Fibroblast of lung (primary cell): ENCODE results near the gene NTN4. TPM values are rescaled to one million over a fixed set of nuclear protein-coding genes. Genes with fewer than 3 reads are reported as not detected.
A peak's percentile ranks its signal among the peaks of the same experiment; 100 is the strongest.
"Not testable (repeated sequence)": the region's sequence is repeated elsewhere in the genome, so short reads cannot be mapped to it uniquely, and the experiment has no call there.

ENCODE experiments used
- DNase-seq, 2 donors: peaks; one replicate each; pipeline versions ENCODE4 v3.0.0 to v3.0.0-alpha.2; 2010; ENCODE audit warnings: low read depth in 2 of 2
- H2AFZ ChIP-seq: 2 replicates; pipeline ENCODE4 v1.5.1; 2012; ENCODE audit warnings: low read length, control low read depth, inconsistent platforms
- H3K27ac ChIP-seq: 2 replicates; pipeline ENCODE4 v1.5.1; 2011; ENCODE audit warnings: low read length, control low read depth; ENCODE audit not compliant: insufficient read depth
- H3K27me3 ChIP-seq: 2 replicates; pipeline ENCODE4 v1.5.1; 2011; ENCODE audit warnings: mild to moderate bottlenecking, low read length; ENCODE audit not compliant: control insufficient read depth, insufficient read depth
- H3K36me3 ChIP-seq: 2 replicates; pipeline ENCODE4 v1.5.1; 2011; ENCODE audit warnings: low read length; ENCODE audit not compliant: control insufficient read depth, insufficient read depth
- H3K4me1 ChIP-seq: 2 replicates; pipeline ENCODE4 v1.5.1; 2011; ENCODE audit warnings: low read length; ENCODE audit not compliant: control insufficient read depth, insufficient read depth; ENCODE audit errors: extremely low read depth
- H3K4me2 ChIP-seq: 2 replicates; pipeline ENCODE4 v1.5.1; 2011; ENCODE audit warnings: low read length, control low read depth; ENCODE audit not compliant: insufficient read depth; ENCODE audit errors: extremely low read depth
- H3K4me3 ChIP-seq, 4 experiments: fragments of 200-600 bp in 1 of 4; sonication (generic) in 1 of 4; replicated peaks in 1 of 4; 2 replicates each; pipeline ENCODE4 v1.5.1; 2011 to 2016; ENCODE audit warnings: low read length in 4 of 4, low read depth in 3 of 4, mild to moderate bottlenecking in 3 of 4, control low read depth in 2 of 4, inconsistent platforms in 1 of 4, mixed read lengths in 1 of 4; ENCODE audit not compliant: insufficient read depth in 1 of 4; ENCODE audit errors: control extremely low read depth in 1 of 4
- H3K79me2 ChIP-seq: 2 replicates; pipeline ENCODE4 v1.5.1; 2012; ENCODE audit warnings: mild to moderate bottlenecking, low read length, inconsistent platforms; ENCODE audit not compliant: control insufficient read depth, insufficient read depth
- H3K9ac ChIP-seq: 2 replicates; pipeline ENCODE4 v1.5.1; 2011; ENCODE audit warnings: mild to moderate bottlenecking, low read length, control low read depth; ENCODE audit not compliant: insufficient read depth
- H3K9me3 ChIP-seq: 2 replicates; pipeline ENCODE4 v1.5.1; 2012; ENCODE audit warnings: low read depth, low read length; ENCODE audit not compliant: control insufficient read depth, insufficient read depth
- H4K20me1 ChIP-seq: 2 replicates; pipeline ENCODE4 v1.5.1; 2011; ENCODE audit warnings: low read length; ENCODE audit not compliant: control insufficient read depth, insufficient read depth; ENCODE audit errors: extremely low read depth
- EZH2 ChIP-seq: IDR thresholded peaks from 2 replicates; pipeline ENCODE4 v1.5.1; 2012; ENCODE audit warnings: low read length, control low read depth, mild to moderate bottlenecking; ENCODE audit errors: missing control alignments
- polyA plus RNA-seq, 2 donors: library from polyadenylated mRNA; depleted of rRNA in 1 of 2; stranded (reverse) in 1 of 2; unstranded in 1 of 2; fragments of >200 nt; gene quantifications; 2 replicates each; pipeline ENCODE4 v1.2.1, GENCODE V29; 2011 to 2012; ENCODE audit warnings: missing spikeins in 1 of 2
- total RNA-seq: library from RNA; depleted of rRNA; stranded (reverse); fragments of >200 nt; gene quantifications from 2 replicates; pipeline ENCODE4 v1.2.1, GENCODE V29; 2014
- TF ChIP-seq, protein P1 (sequence below), 2 donors: IDR thresholded peaks in 1 of 2; conservative IDR thresholded peaks in 1 of 2; 1 replicate in 1 of 2; 2 replicates in 1 of 2; pipeline ENCODE4 v1.5.1; 2011 to 2012; ENCODE audit warnings: low read length in 2 of 2, control low read depth in 1 of 2, inconsistent platforms in 1 of 2, low read depth in 1 of 2, mild to moderate bottlenecking in 1 of 2

Gene NTN4
- total and polyA plus RNA-seq, 2 donors (not counting 1 experiment from before 2014, with no cell fraction given) = 28.6 to 170 TPM

- Histone ChIP-seq H2AFZ (no peak overlapping the region), H3K9ac (no peak overlapping the region), H4K20me1 (no peaks in the 10 kb centered on the region), H3K9me3 (no peaks in the 10 kb centered on the region), H3K27ac (no peak overlapping the region), H3K4me1 (no peaks in the 10 kb centered on the region), H3K4me2 (no peak overlapping the region), H3K27me3 (peaks cover 2% of the 10 kb centered on the region), H3K4me3 (no peak overlapping the region), H3K79me2 (no peaks in the 10 kb centered on the region), H3K36me3 (no peaks in the 10 kb centered on the region)
- DNase-seq = no peak
- TF ChIP-seq, protein P1, sequence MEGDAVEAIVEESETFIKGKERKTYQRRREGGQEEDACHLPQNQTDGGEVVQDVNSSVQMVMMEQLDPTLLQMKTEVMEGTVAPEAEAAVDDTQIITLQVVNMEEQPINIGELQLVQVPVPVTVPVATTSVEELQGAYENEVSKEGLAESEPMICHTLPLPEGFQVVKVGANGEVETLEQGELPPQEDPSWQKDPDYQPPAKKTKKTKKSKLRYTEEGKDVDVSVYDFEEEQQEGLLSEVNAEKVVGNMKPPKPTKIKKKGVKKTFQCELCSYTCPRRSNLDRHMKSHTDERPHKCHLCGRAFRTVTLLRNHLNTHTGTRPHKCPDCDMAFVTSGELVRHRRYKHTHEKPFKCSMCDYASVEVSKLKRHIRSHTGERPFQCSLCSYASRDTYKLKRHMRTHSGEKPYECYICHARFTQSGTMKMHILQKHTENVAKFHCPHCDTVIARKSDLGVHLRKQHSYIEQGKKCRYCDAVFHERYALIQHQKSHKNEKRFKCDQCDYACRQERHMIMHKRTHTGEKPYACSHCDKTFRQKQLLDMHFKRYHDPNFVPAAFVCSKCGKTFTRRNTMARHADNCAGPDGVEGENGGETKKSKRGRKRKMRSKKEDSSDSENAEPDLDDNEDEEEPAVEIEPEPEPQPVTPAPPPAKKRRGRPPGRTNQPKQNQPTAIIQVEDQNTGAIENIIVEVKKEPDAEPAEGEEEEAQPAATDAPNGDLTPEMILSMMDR (conservative IDR thresholded peaks at IDR 0.05 in 1 of 2, IDR thresholded peaks at IDR 0.05 in 1 of 2; ENCODE audit: low read depth in 1 of 2, low read length in 2 of 2) = no peak
- no peak for TF ChIP-seq EZH2
Observed at GRCh38 chr12:95739561-95740313, 50.8 kb downstream of the NTN4 start.

DNA sequence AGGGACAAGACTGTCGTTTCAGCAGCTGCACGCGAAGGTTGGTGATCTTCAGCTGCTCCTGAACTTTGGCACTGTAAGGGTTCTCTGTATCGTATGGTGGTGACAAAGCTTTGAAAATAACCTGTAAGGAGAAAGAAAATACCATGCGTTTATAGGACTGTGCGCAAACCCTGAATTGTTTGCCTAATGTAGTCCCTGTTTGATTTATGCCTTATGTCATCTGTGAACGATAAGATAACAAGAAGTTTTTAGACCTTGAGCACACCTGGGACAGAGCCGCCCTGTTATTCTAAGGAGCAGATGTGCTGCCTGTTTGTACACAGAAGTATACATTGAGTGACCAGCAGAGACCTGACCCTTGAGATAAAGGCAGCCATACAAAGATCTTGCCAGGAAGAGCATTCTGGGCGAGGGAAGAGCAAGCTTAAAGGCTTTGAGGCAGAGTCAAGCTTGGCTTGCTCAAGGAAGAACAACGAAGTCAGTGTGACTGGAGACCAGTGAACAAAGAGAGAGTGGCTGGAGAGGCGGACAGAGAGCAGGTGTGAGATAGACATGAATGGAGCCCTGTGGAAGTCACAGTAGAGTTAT lies 52.4 kb downstream of the NTN4 start:
- H4K20me1 ChIP-seq = no peaks in the 10 kb centered on the region
- H3K36me3 ChIP-seq = no peaks in the 10 kb centered on the region
- no peaks in the 10 kb centered on the region for H3K9me3 ChIP-seq
- no peak overlapping the region for H2AFZ ChIP-seq
- H3K79me2 ChIP-seq = no peaks in the 10 kb centered on the region
- TF ChIP-seq EZH2 = no peak
- TF ChIP-seq, protein P1 (conservative IDR thresholded peaks at IDR 0.05 in 1 of 2, IDR thresholded peaks at IDR 0.05 in 1 of 2; ENCODE audit: low read depth in 1 of 2, low read length in 2 of 2) = no peak
- peaks cover 2% of the 10 kb centered on the region for H3K27me3 ChIP-seq
- no peaks in the 10 kb centered on the region for H3K4me1 ChIP-seq
- H3K4me3 ChIP-seq = no peak overlapping the region
- no peak overlapping the region for H3K4me2 ChIP-seq
- H3K27ac ChIP-seq = no peak overlapping the region
- no peak for DNase-seq
- no peak overlapping the region for H3K9ac ChIP-seq

DNA sequence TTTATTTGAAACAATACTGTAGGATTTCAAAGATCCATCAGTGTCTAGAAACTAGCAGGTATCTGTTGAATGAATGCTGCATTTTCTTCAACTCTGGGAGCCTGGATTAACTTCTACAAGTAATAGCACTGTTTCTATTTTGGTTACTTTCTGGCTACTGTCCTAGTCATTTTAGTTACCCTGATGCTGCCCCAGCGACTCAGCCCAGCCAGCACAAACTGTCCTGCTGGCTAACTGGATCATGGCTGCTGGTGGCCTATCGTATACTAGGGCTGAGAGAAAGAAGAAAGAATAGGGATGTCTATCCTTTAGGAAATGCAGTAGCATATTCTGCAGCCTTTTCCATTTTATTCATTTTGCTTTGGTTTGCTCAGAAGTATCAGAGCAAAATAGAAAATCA lies 53.9 kb downstream of the NTN4 start:
- no peak overlapping the region for H2AFZ ChIP-seq
- no peak for TF ChIP-seq EZH2
- TF ChIP-seq, protein P1 (conservative IDR thresholded peaks at IDR 0.05 in 1 of 2, IDR thresholded peaks at IDR 0.05 in 1 of 2; ENCODE audit: low read depth in 1 of 2, low read length in 2 of 2) = no peak
- no peak overlapping the region for H3K9ac ChIP-seq
- H3K9me3 ChIP-seq = no peaks in the 10 kb centered on the region
- H3K4me2 ChIP-seq = no peak overlapping the region
- H3K79me2 ChIP-seq = no peaks in the 10 kb centered on the region
- H3K36me3 ChIP-seq = no peaks in the 10 kb centered on the region
- H3K27me3 ChIP-seq = peaks cover 2% of the 10 kb centered on the region
- no peak overlapping the region for H3K27ac ChIP-seq
- H3K4me3 ChIP-seq = no peak overlapping the region
- peak; percentile 6 to 21 for DNase-seq
- no peaks in the 10 kb centered on the region for H3K4me1 ChIP-seq
- H4K20me1 ChIP-seq = no peaks in the 10 kb centered on the region

GRCh38 chr12:95735728-95736127 lies 54.8 kb downstream of the NTN4 start:
- not testable (repeated sequence) for H3K4me2 ChIP-seq, H3K27me3 ChIP-seq, DNase-seq, H3K4me1 ChIP-seq, H4K20me1 ChIP-seq, H3K36me3 ChIP-seq, H2AFZ ChIP-seq, H3K27ac ChIP-seq, H3K9me3 ChIP-seq, H3K79me2 ChIP-seq, H3K4me3 ChIP-seq, H3K9ac ChIP-seq
